ENCODE results near the gene EDA. TPM values are rescaled to one million over a fixed set of nuclear protein-coding genes. Genes with fewer than 3 reads are reported as not detected.

The EDA gene
- total RNA-seq, result 10 to 100 TPM in 2 of 4 donors, 1 to 10 TPM in 1, under 1 TPM in 1; 0.51 to 13.5 (median 7.3) TPM

DNA sequence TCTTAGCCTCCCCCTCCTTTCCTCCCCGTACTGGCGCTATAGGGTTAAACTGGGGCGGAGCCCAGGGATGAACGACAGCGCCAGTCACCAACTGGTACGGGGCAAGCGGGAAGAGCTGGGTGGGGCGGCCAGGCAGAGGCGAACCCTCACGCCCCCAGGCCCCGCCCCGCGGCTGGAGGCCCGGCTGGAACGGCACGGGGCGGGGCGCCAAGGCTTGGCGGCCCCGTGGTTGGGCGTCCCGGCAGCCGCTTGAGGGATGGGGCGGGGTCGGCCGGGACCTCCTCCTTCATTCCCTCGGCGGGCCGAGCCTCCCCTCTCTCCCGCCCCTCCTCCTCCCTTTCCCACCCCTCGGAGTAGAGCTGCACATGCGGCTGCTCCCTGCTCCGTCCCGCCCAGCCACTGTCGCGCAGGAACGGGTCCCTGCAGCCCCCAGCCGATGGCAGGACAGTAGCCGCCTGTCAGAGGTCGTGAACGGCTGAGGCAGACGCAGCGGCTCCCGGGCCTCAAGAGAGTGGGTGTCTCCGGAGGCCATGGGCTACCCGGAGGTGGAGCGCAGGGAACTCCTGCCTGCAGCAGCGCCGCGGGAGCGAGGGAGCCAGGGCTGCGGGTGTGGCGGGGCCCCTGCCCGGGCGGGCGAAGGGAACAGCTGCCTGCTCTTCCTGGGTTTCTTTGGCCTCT, at the start of gene EDA:
TSS of gene EDA (plus strand) at position 335 of the 678 bp plus-strand sequence.
- TF ChIP-seq POLR2A (IDR thresholded peaks at IDR 0.05) (no peak), CTCF (IDR thresholded peaks at IDR 0.05) (no peak)
- peak within 1 kb of the TSS; percentile 28 to 55 for H3K4me3 ChIP-seq
- peak; percentile 83 to 88 for DNase-seq
- H3K9me3 ChIP-seq, result no peaks in the 10 kb centered on the region
- peaks cover 0 to 4% of the 10 kb centered on the region in 2 donors for H3K27me3 ChIP-seq
- intact Hi-C loops (cut with DNase I; ENCODE audit: low total_unique reads), result no loop called here
- H3K36me3 ChIP-seq, result no peaks in the 10 kb centered on the region
- peak within 1 kb of the TSS; percentile 13 to 54 for H3K27ac ChIP-seq
- no peaks in the 10 kb centered on the region for H3K4me1 ChIP-seq

DNA sequence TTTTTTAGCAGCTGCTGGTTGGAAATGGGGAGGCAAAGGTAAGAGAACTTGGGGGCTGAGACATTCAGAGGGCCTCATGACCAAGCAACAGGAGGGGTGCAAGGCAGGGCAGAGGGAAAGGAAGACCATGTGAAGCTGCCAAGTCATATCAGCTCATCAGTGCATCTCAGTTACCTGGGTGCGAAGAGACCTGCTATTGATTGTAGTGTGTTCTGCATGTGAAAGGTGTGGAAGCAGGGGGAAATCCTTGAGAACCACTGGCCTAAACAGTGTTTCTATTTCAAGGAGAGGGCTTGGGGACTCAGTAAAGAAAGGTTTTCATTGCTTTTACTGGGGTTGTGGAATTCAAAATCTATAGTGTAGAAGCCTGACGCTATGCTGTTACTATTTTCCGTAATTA, 47.1 kb upstream of the EDA start:
- TF ChIP-seq POLR2A (IDR thresholded peaks at IDR 0.05), result no peak
- no peak for TF ChIP-seq CTCF (IDR thresholded peaks at IDR 0.05)
- DNase-seq, result no peak
- no peak overlapping the region for H3K27ac ChIP-seq
- H3K36me3 ChIP-seq, result no peaks in the 10 kb centered on the region
- peaks cover 0 to 7% of the 10 kb centered on the region in 2 donors for H3K27me3 ChIP-seq
- intact Hi-C loops (cut with DNase I; ENCODE audit: low total_unique reads), result no loop called here
- H3K4me1 ChIP-seq, result no peaks in the 10 kb centered on the region
- no peaks in the 10 kb centered on the region for H3K9me3 ChIP-seq
- H3K4me3 ChIP-seq, result no peak overlapping the region

DNA sequence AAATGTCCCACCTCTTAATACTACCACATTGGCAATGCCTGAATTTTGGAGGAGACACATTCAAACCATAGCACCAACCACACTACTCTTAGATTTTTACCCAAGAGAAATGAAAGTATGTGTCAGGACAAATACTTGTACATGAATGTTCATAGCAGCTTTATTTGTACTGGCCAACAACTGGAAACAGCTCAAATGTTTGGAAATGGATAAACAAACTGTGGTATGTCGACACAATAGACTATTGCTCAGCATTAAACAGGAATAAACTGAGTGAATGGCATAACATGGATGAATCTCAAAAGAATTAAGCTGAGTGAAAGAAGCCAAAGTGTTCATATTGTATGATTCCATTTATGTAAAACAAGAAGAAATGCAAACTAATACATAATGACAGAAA, 18.5 kb upstream of the EDA start:
- DNase-seq, result no peak
- Histone ChIP-seq H3K27me3 (no peaks in the 10 kb centered on the region), H3K36me3 (no peaks in the 10 kb centered on the region), H3K27ac (no peak overlapping the region), H3K4me1 (no peaks in the 10 kb centered on the region), H3K9me3 (no peaks in the 10 kb centered on the region), H3K4me3 (no peak overlapping the region)
- TF ChIP-seq POLR2A (IDR thresholded peaks at IDR 0.05) (no peak), CTCF (IDR thresholded peaks at IDR 0.05) (no peak)
- intact Hi-C loops (cut with DNase I; ENCODE audit: low total_unique reads), result no loop called here

DNA sequence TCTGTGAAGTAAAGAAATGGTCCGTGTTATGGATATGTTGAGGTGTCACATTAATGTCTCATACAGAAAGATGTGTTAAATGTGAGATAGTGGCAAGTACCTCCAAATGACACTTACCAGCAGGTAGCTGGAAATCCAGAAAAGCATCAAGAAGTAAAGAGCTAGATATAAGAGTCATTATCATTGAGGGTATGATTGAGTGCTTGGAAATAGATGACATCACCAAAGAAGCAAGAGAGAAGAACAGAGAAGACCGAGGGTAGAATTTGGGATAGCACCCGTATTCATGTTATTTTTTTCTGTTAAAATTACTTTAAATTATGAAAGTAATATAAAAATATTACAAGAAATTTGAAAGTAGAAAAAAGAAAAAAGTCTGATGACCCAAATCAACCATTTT, 15.7 kb upstream of the EDA start:
- Histone ChIP-seq H3K27me3 (peaks cover 0 to 5% of the 10 kb centered on the region in 2 donors), H3K36me3 (no peaks in the 10 kb centered on the region), H3K4me1 (no peaks in the 10 kb centered on the region), H3K4me3 (no peak overlapping the region), H3K27ac (no peak overlapping the region), H3K9me3 (no peaks in the 10 kb centered on the region)
- no peak for TF ChIP-seq CTCF (IDR thresholded peaks at IDR 0.05)
- no peak for TF ChIP-seq POLR2A (IDR thresholded peaks at IDR 0.05)
- DNase-seq, result no peak
- intact Hi-C loops (cut with DNase I; ENCODE audit: low total_unique reads), result no loop called here

- peak; percentile 29 to 36 for DNase-seq
- Histone ChIP-seq H3K4me3 (no peak overlapping the region), H3K27ac (peak overlapping the region in 1 of 2 donors; percentile 42), H3K4me1 (no peaks in the 10 kb centered on the region), H3K36me3 (no peaks in the 10 kb centered on the region), H3K27me3 (peaks cover 0 to 5% of the 10 kb centered on the region in 2 donors), H3K9me3 (no peaks in the 10 kb centered on the region)
- intact Hi-C loops (cut with DNase I; ENCODE audit: low total_unique reads), result no loop called here
- no peak for TF ChIP-seq CTCF (IDR thresholded peaks at IDR 0.05)
- TF ChIP-seq POLR2A (IDR thresholded peaks at IDR 0.05), result no peak
Observed at GRCh38 chrX:69603566-69604194, 12.2 kb upstream of the EDA start.

Measured in uterus (tissue), 4 donors.